ENCODE measurements around the gene STON2.

DNA sequence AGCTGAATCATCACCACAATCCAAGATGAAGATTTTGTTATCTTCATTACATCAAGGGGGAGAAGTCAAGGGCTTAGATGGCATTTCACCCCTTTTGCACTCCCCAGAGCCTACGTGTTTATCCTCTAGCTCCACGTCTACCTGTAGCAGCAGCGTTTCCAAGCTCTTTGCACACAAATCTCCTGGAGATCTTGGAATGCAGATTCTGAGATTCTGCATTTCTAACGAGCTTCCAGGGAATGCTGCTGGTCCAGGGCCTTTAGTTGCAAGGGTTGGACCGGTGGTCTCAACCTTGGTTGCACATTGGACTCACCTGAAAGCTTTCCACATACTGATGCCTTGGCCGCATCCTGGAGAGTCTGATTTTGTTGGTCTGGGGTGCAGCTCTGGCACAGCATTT is 49.5 kb upstream of the STON2 start:
- TF ChIP-seq, protein P1, sequence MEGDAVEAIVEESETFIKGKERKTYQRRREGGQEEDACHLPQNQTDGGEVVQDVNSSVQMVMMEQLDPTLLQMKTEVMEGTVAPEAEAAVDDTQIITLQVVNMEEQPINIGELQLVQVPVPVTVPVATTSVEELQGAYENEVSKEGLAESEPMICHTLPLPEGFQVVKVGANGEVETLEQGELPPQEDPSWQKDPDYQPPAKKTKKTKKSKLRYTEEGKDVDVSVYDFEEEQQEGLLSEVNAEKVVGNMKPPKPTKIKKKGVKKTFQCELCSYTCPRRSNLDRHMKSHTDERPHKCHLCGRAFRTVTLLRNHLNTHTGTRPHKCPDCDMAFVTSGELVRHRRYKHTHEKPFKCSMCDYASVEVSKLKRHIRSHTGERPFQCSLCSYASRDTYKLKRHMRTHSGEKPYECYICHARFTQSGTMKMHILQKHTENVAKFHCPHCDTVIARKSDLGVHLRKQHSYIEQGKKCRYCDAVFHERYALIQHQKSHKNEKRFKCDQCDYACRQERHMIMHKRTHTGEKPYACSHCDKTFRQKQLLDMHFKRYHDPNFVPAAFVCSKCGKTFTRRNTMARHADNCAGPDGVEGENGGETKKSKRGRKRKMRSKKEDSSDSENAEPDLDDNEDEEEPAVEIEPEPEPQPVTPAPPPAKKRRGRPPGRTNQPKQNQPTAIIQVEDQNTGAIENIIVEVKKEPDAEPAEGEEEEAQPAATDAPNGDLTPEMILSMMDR (IDR thresholded peaks at IDR 0.05), result no peak
- no peak for TF ChIP-seq POLR2A (IDR thresholded peaks at IDR 0.05)

All from body of pancreas (tissue), 4 donors.